ENCODE measurements around the gene SUFU.

GRCh38 chr10:102627291-102627735 is 123.5 kb downstream of the SUFU start:
- TF ChIP-seq ZNF329 (CRISPR knock-in tag; IDR thresholded peaks at IDR 0.05; ENCODE audit: low read depth) (no peak), POLR2AphosphoS5 (IDR thresholded peaks at IDR 0.05; ENCODE audit: low read depth, low read length) (no peak), RORA (CRISPR knock-in tag; IDR thresholded peaks at IDR 0.05) (no peak), CTCF (CRISPR knock-in tag; IDR thresholded peaks at IDR 0.05) (no peak), JUN (CRISPR knock-in tag; IDR thresholded peaks at IDR 0.05) (no peak), TBP (CRISPR knock-in tag; IDR thresholded peaks at IDR 0.05) (no peak), ZFP90 (CRISPR knock-in tag; IDR thresholded peaks at IDR 0.05; ENCODE audit: borderline replicate concordance) (no peak), ELF1 (CRISPR knock-in tag; IDR thresholded peaks at IDR 0.05) (no peak), ZFP36L1 (CRISPR knock-in tag; IDR thresholded peaks at IDR 0.05) (no peak), ZNF138 (CRISPR knock-in tag; IDR thresholded peaks at IDR 0.05; ENCODE audit: low read depth) (no peak), KLF12 (CRISPR knock-in tag; IDR thresholded peaks at IDR 0.05; ENCODE audit: borderline replicate concordance) (no peak), CEBPG (CRISPR knock-in tag; IDR thresholded peaks at IDR 0.05) (no peak)

Measured in HepG2 (cell line).